SK-N-SH treated with all-trans-retinoic acid at 6 μM for 48 hours (cell line): Measurements from ENCODE around the gene TNFSF13.

Source experiments
- GLIS3 ChIP-seq: fragments of 250-450 bp; sonication (Bioruptor Pico); IDR thresholded peaks from 2 replicates; pipeline ENCODE4 v1.5.0; 2020; ENCODE audit warnings: mild to moderate bottlenecking, moderate library complexity
- ZFP3 ChIP-seq: fragments of 250-450 bp; sonication (Bioruptor Pico); IDR thresholded peaks from 2 replicates; pipeline ENCODE4 v1.5.0; 2020; ENCODE audit warnings: mild to moderate bottlenecking, moderate library complexity
- ZNF565 ChIP-seq: fragments of 450-650 bp; formaldehyde crosslinking; conservative IDR thresholded peaks from 2 replicates; pipeline ENCODE4 v1.5.0; 2020; ENCODE audit warnings: low read depth, mild to moderate bottlenecking, moderate library complexity
- TF ChIP-seq, protein P1 (sequence below): fragments of 250-450 bp; sonication (Bioruptor Pico); IDR thresholded peaks from 2 replicates; pipeline ENCODE4 v1.8.0; 2021; ENCODE audit warnings: low read depth, mild to moderate bottlenecking, moderate library complexity, borderline replicate concordance

TNFSF13 gene

DNA sequence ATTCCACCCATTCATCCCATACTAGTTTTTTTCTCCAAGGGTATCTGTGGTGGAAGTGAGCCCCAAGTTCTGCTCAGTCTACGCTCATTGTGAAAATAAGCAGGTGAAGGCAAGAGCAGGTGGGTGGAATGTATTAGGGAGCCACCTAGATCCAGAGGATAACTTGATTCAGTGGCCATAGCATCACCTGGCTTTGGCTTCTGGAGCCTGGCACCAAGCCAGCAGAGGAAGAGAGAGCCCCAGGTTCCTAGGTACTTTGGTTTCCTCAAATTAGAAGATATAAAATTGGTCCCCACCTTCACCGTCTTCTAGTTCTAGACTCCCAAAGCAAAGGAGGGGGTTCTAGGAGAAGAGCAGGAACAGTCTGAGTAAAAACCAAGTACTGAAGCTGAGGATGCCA lies 52.1 kb downstream of the TNFSF13 start (continued):
- TF ChIP-seq, protein P1, sequence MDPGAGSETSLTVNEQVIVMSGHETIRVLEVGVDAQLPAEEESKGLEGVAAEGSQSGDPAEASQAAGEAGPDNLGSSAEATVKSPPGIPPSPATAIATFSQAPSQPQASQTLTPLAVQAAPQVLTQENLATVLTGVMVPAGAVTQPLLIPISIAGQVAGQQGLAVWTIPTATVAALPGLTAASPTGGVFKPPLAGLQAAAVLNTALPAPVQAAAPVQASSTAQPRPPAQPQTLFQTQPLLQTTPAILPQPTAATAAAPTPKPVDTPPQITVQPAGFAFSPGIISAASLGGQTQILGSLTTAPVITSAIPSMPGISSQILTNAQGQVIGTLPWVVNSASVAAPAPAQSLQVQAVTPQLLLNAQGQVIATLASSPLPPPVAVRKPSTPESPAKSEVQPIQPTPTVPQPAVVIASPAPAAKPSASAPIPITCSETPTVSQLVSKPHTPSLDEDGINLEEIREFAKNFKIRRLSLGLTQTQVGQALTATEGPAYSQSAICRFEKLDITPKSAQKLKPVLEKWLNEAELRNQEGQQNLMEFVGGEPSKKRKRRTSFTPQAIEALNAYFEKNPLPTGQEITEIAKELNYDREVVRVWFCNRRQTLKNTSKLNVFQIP: no peak
- TF ChIP-seq GLIS3 (CRISPR knock-in tag): no peak
- no peak for TF ChIP-seq ZFP3 (CRISPR knock-in tag)
- no peak for TF ChIP-seq ZNF565 (CRISPR knock-in tag)
